ENCODE results near the gene LRIG1. TPM values are rescaled to one million over a fixed set of nuclear protein-coding genes. Genes with fewer than 3 reads are reported as not detected.

Gene LRIG1
- total RNA-seq, 1 donor from 2014 or later = 111 TPM

DNA sequence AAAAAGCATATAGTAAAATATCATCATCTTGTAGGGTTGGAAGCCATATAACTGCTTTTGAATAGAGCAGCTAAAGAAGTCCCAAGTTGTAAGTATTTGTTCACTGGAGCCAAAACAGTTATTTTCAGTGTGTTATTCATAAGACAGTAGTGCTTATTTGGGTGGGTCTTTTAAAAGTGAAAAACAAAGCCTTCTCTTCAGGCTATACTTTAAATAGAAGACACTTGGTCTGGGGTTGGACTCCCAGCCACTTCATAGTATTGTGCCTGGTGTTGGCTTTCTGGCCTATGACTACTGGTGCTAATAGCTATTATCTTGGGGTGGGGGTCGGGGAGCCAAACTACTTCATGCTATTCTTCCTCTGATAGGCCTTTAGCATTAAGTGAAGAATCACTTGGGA lies 144.8 kb downstream of the LRIG1 start:
- no peak for DNase-seq (ENCODE audit: low read depth, low spot score)

DNA sequence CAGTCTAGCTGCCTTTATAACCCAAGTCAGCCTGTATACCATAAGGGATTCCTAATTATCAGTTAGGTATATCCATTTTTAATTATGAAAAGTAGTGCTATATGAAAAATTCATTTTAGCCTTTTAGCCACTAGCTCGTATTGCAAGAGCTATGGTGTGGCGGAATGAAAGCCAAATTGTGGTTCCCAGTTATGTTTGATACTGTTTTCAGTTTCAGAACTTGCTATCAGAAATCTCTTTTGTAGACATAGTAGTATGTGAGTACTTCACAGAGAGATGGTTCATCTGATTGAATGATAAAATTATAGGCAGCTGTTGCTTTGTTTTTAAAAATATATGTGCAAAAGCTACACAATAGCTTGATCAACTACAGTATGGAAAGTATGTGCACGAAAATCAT lies 145.4 kb downstream of the LRIG1 start:
- no peak for DNase-seq (ENCODE audit: low read depth, low spot score)

DNA sequence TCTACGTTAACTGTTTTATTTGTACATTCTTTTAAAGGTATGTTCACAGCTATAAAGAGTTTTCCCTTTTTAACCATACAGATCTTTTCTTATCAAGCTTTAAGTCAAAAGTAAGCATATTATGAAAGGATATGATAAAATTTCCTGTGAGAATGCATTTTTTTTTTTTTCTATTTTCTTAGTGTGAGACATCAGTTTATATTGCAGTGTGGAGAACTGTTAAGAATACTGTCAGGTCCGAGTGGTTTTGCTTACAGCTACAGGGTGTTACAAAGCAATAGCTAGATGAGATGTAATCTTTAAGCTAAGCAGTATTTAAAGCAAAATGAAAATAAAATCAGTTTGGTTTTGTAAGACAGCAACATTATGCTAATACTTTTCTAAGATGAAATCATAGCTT lies 146.8 kb downstream of the LRIG1 start:
- DNase-seq (ENCODE audit: low read depth, low spot score) = no peak

GRCh38 chr3:66353530-66353929 lies 147.3 kb downstream of the LRIG1 start:
- DNase-seq (ENCODE audit: low read depth, low spot score) = no peak

DNA sequence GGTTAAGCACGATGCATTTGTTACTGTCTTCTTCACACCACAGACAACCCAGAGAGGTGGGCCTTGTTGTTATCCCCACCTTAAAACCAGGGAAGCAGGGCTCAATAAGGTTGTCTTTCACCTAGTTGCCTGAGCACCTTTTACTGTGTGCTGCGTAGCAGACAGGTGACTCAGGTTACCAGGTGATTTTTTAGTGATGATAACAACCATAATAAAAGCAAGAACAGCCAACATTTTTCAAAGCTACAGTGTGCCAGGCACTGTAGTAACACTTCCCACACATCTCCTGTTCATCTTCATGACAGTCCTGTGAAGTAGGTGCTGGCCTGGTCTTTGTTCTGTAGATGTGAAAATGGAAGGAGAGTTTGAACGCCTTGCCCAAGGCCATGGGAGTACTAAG lies 147.8 kb downstream of the LRIG1 start:
- no peak for DNase-seq (ENCODE audit: low read depth, low spot score)

- no peak for DNase-seq (ENCODE audit: low read depth, low spot score)
Observed at GRCh38 chr3:66350601-66351000, 150.2 kb downstream of the LRIG1 start.

GRCh38 chr3:66348704-66349103 lies 152.1 kb downstream of the LRIG1 start:
- no peak for DNase-seq (ENCODE audit: low read depth, low spot score)

- DNase-seq (ENCODE audit: low read depth, low spot score) = no peak
Observed at GRCh38 chr3:66344848-66345578, 155.8 kb downstream of the LRIG1 start.

- DNase-seq (ENCODE audit: low read depth, low spot score) = no peak
Observed at GRCh38 chr3:66344391-66344811, 156.4 kb downstream of the LRIG1 start.

- no peak for DNase-seq (ENCODE audit: low read depth, low spot score)
Observed at GRCh38 chr3:66342717-66343356, 158.0 kb downstream of the LRIG1 start.

DNA sequence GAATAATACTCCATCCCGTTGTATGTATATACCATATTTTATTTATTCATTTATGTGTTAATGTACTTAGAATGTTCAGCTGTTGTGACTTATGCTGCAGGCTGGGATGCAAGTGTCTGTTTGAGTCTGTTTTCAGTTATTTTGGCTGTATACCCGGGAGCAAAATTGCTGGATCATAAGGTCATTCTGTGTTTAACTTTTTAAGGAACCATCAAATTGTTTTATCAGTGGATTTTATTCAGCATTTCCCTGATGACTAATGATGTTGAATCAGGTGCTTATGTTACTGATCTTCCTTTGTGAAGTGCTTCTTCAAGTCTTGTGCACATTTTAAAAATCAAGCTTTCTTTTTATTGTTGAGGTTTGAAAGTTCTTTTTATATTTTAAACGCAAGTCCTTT lies 161.9 kb downstream of the LRIG1 start:
- peak; percentile 30 for DNase-seq (ENCODE audit: low read depth, low spot score)

GRCh38 chr3:66336333-66336766 lies 164.5 kb downstream of the LRIG1 start:
- DNase-seq (ENCODE audit: low read depth, low spot score) = peak; percentile 85

- no peak for DNase-seq (ENCODE audit: low read depth, low spot score)
Observed at GRCh38 chr3:66335671-66336070, 165.2 kb downstream of the LRIG1 start.

Measured in pulmonary artery endothelial cell (primary cell).